ENCODE measurements around the gene USF2.
"Not testable (repeated sequence)": the region's sequence is repeated elsewhere in the genome, so short reads cannot be mapped to it uniquely, and the experiment has no call there.

The USF2 gene

GRCh38 chr19:35268536-35269437 is at the start of gene USF2:
Gene USF2, plus strand, starts transcription at chr19:35268962. Its CDS starts 140 bp downstream, at chr19:35269102.
- H3K36me3 Mint-ChIP-seq (ENCODE audit: low read depth), result peaks cover 40% of the 10 kb centered on the region
- peak; percentile 66 for DNase-seq (ENCODE audit: low spot score)
- peaks cover 13% of the 10 kb centered on the region for H3K4me1 Mint-ChIP-seq (ENCODE audit: low read depth)
- H3K9me3 Mint-ChIP-seq, result no peaks in the 10 kb centered on the region
- no peaks in the 10 kb centered on the region for H3K27me3 Mint-ChIP-seq (ENCODE audit: low read depth)
- peak within 1 kb of the TSS; percentile 97 for H3K27ac Mint-ChIP-seq
- H3K4me3 Mint-ChIP-seq, result peak within 1 kb of the TSS; percentile 95

GRCh38 chr19:35219008-35219407 is 49.8 kb upstream of the USF2 start:
- peaks cover 24% of the 10 kb centered on the region for H3K4me1 Mint-ChIP-seq (ENCODE audit: low read depth)
- no peak overlapping the region for H3K27ac Mint-ChIP-seq
- H3K9me3 Mint-ChIP-seq, result peaks cover 9% of the 10 kb centered on the region
- no peak for DNase-seq (ENCODE audit: low spot score)
- no peaks in the 10 kb centered on the region for H3K27me3 Mint-ChIP-seq (ENCODE audit: low read depth)
- H3K36me3 Mint-ChIP-seq (ENCODE audit: low read depth), result peaks cover 4% of the 10 kb centered on the region
- H3K4me3 Mint-ChIP-seq, result no peak overlapping the region

- H3K27me3 Mint-ChIP-seq (ENCODE audit: low read depth), result no peaks in the 10 kb centered on the region
Observed at GRCh38 chr19:35220315-35220921, 48.3 kb upstream of the USF2 start.

GRCh38 chr19:35220973-35221590 is 47.7 kb upstream of the USF2 start:
- DNase-seq (ENCODE audit: low spot score); H3K4me3 Mint-ChIP-seq; H3K36me3 Mint-ChIP-seq (ENCODE audit: low read depth); H3K9me3 Mint-ChIP-seq; H3K27me3 Mint-ChIP-seq (ENCODE audit: low read depth); H3K27ac Mint-ChIP-seq: not testable (repeated sequence)
- peaks cover 18% of the 10 kb centered on the region for H3K4me1 Mint-ChIP-seq (ENCODE audit: low read depth)

More at GRCh38 chr19:35220315-35220921, 48.3 kb upstream of the USF2 start:
- Mint-ChIP-seq H3K4me3 (no peak overlapping the region), H3K4me1 (ENCODE audit: low read depth) (peaks cover 17% of the 10 kb centered on the region), H3K36me3 (ENCODE audit: low read depth) (peaks cover 4% of the 10 kb centered on the region), H3K9me3 (peaks cover 9% of the 10 kb centered on the region), H3K27ac (peak overlapping the region; percentile 58)
- no peak for DNase-seq (ENCODE audit: low spot score)

- no peaks in the 10 kb centered on the region for H3K27me3 Mint-ChIP-seq (ENCODE audit: low read depth)
Observed at GRCh38 chr19:35222373-35223015, 46.3 kb upstream of the USF2 start.

GRCh38 chr19:35223084-35223790 is 45.5 kb upstream of the USF2 start:
- DNase-seq (ENCODE audit: low spot score), result no peak
- no peaks in the 10 kb centered on the region for H3K27me3 Mint-ChIP-seq (ENCODE audit: low read depth)
- no peak overlapping the region for H3K27ac Mint-ChIP-seq
- H3K36me3 Mint-ChIP-seq (ENCODE audit: low read depth), result peaks cover 4% of the 10 kb centered on the region
- peaks cover 9% of the 10 kb centered on the region for H3K9me3 Mint-ChIP-seq
- peaks cover 12% of the 10 kb centered on the region for H3K4me1 Mint-ChIP-seq (ENCODE audit: low read depth)
- no peak overlapping the region for H3K4me3 Mint-ChIP-seq

More at GRCh38 chr19:35222373-35223015, 46.3 kb upstream of the USF2 start:
- peaks cover 9% of the 10 kb centered on the region for H3K9me3 Mint-ChIP-seq
- H3K27ac Mint-ChIP-seq, result no peak overlapping the region
- peaks cover 12% of the 10 kb centered on the region for H3K4me1 Mint-ChIP-seq (ENCODE audit: low read depth)
- no peak for DNase-seq (ENCODE audit: low spot score)
- H3K36me3 Mint-ChIP-seq (ENCODE audit: low read depth), result peaks cover 4% of the 10 kb centered on the region
- no peak overlapping the region for H3K4me3 Mint-ChIP-seq

- H3K4me3 Mint-ChIP-seq, result no peak overlapping the region
- no peak for DNase-seq (ENCODE audit: low spot score)
- peaks cover 12% of the 10 kb centered on the region for H3K4me1 Mint-ChIP-seq (ENCODE audit: low read depth)
- H3K36me3 Mint-ChIP-seq (ENCODE audit: low read depth), result peaks cover 4% of the 10 kb centered on the region
- peaks cover 7% of the 10 kb centered on the region for H3K9me3 Mint-ChIP-seq
- H3K27ac Mint-ChIP-seq, result no peak overlapping the region
- no peaks in the 10 kb centered on the region for H3K27me3 Mint-ChIP-seq (ENCODE audit: low read depth)
Observed at GRCh38 chr19:35223862-35224505, 44.8 kb upstream of the USF2 start.

- Mint-ChIP-seq H3K36me3 (ENCODE audit: low read depth) (no peaks in the 10 kb centered on the region), H3K27me3 (ENCODE audit: low read depth) (peaks cover 4% of the 10 kb centered on the region), H3K4me1 (ENCODE audit: low read depth) (peaks cover 12% of the 10 kb centered on the region), H3K27ac (no peak overlapping the region), H3K4me3 (no peak overlapping the region), H3K9me3 (no peaks in the 10 kb centered on the region)
- no peak for DNase-seq (ENCODE audit: low spot score)
Observed at GRCh38 chr19:35224681-35225571, 43.8 kb upstream of the USF2 start.

- H3K27ac Mint-ChIP-seq, result peak overlapping the region; percentile 52
- no peaks in the 10 kb centered on the region for H3K9me3 Mint-ChIP-seq
- DNase-seq (ENCODE audit: low spot score), result no peak
Observed at GRCh38 chr19:35225951-35226350, 42.8 kb upstream of the USF2 start.

GRCh38 chr19:35226748-35227147 is 42.0 kb upstream of the USF2 start:
- no peaks in the 10 kb centered on the region for H3K36me3 Mint-ChIP-seq (ENCODE audit: low read depth)
- peaks cover 6% of the 10 kb centered on the region for H3K4me1 Mint-ChIP-seq (ENCODE audit: low read depth)
- no peak overlapping the region for H3K27ac Mint-ChIP-seq
- peaks cover 4% of the 10 kb centered on the region for H3K27me3 Mint-ChIP-seq (ENCODE audit: low read depth)
- no peak for DNase-seq (ENCODE audit: low spot score)
- no peaks in the 10 kb centered on the region for H3K9me3 Mint-ChIP-seq
- H3K4me3 Mint-ChIP-seq, result no peak overlapping the region

More at GRCh38 chr19:35225951-35226350, 42.8 kb upstream of the USF2 start:
- no peak overlapping the region for H3K4me3 Mint-ChIP-seq
- peaks cover 4% of the 10 kb centered on the region for H3K27me3 Mint-ChIP-seq (ENCODE audit: low read depth)
- H3K4me1 Mint-ChIP-seq (ENCODE audit: low read depth), result peaks cover 6% of the 10 kb centered on the region
- no peaks in the 10 kb centered on the region for H3K36me3 Mint-ChIP-seq (ENCODE audit: low read depth)

GRCh38 chr19:35228177-35228930 is 40.4 kb upstream of the USF2 start, which contains the start of gene FAM187B:
Gene FAM187B, minus strand, starts transcription at chr19:35228739. Its CDS starts 59 bp downstream, at chr19:35228680.
- no peak within 1 kb of the TSS for H3K27ac Mint-ChIP-seq
- H3K9me3 Mint-ChIP-seq, result no peaks in the 10 kb centered on the region
- H3K36me3 Mint-ChIP-seq (ENCODE audit: low read depth), result no peaks in the 10 kb centered on the region
- no peak for DNase-seq (ENCODE audit: low spot score)
- no peak within 1 kb of the TSS for H3K4me3 Mint-ChIP-seq
- H3K4me1 Mint-ChIP-seq (ENCODE audit: low read depth), result peaks cover 6% of the 10 kb centered on the region
- H3K27me3 Mint-ChIP-seq (ENCODE audit: low read depth), result peaks cover 11% of the 10 kb centered on the region
